Keratinocyte (primary cell): ENCODE measurements around the gene PPID.

Experiments
- CTCF ChIP-seq, 3 experiments: IDR thresholded peaks in 1 of 3; conservative IDR thresholded peaks in 1 of 3; optimal IDR thresholded peaks in 1 of 3; 2 replicates in 2 of 3; 3 replicates in 1 of 3; pipeline versions ENCODE3 to v1.5.1; 2011; ENCODE audit warnings: low read length in 3 of 3, mild to moderate bottlenecking in 3 of 3, moderate library complexity in 2 of 3, control low read depth in 1 of 3, inconsistent platforms in 1 of 3; ENCODE audit not compliant: insufficient read depth in 2 of 3; ENCODE audit errors: extremely low read depth in 1 of 3
- EZH2 ChIP-seq: IDR thresholded peaks from one replicate; pipeline ENCODE4 v1.6.1; 2012; ENCODE audit warnings: inconsistent platforms, mild to moderate bottlenecking, low read length, moderate library complexity

- TF ChIP-seq CTCF (optimal IDR thresholded peaks at IDR 0.05 in 1 of 3, IDR thresholded peaks at IDR 0.05 in 1 of 3, conservative IDR thresholded peaks at IDR 0.05 in 1 of 3; ENCODE audit: extremely low read depth in 1 of 3, insufficient read depth in 2 of 3, low read length in 3 of 3) = no peak
- TF ChIP-seq EZH2 = no peak
These were observed 51.6 kb downstream of the PPID start, which contains the start of gene C4orf46 for GRCh38 chr4:158671665-158671914.
